NCI-H2171 treated with DMSO at 0.1 percent for 48 hours (cell line): Measurements from ENCODE around the gene GLT1D1.

Experiments used
- DNase-seq: peaks from one replicate; lab custom pipeline; 2025; lab: John Stamatoyannopoulos, UW

The GLT1D1 gene

DNA sequence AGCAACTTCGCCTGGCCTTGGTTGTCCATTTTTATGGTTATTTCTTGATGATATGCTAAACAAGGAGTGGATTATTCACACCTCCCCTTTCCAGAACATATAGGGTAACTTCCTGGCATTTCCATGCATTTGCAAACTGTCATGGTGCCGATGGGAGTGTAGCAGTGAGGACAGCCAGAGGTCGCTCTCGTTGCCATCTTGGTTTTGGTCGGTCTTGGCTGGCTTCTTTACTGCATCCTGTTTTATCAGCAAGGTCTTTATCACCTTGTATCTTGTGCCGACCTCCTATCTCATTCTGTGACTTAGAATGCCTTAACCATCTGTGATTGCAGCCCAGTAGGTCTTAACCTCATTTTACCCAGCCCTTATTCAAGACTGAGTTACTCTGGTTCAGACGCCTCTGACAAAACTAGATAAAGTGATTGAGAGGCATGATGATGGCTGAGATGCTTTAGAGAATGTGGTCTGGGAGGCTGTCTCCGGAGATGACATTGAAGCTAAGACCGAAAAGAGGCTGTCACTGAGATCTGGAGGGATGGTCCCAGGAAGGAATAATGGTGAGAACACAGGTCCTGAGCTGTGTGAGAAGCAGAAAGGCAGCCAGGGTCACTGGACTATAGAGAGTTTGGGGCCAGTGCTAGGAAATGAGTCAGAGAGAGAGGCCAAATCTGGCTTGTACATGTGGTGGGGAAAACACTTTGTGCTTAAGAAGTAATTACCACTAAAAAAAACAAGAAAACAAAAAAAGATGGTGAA is 2.9 kb downstream of the GLT1D1 start:
- DNase-seq: no peak

GRCh38 chr12:128856791-128857078 is 3.5 kb downstream of the GLT1D1 start:
- no peak for DNase-seq

DNA sequence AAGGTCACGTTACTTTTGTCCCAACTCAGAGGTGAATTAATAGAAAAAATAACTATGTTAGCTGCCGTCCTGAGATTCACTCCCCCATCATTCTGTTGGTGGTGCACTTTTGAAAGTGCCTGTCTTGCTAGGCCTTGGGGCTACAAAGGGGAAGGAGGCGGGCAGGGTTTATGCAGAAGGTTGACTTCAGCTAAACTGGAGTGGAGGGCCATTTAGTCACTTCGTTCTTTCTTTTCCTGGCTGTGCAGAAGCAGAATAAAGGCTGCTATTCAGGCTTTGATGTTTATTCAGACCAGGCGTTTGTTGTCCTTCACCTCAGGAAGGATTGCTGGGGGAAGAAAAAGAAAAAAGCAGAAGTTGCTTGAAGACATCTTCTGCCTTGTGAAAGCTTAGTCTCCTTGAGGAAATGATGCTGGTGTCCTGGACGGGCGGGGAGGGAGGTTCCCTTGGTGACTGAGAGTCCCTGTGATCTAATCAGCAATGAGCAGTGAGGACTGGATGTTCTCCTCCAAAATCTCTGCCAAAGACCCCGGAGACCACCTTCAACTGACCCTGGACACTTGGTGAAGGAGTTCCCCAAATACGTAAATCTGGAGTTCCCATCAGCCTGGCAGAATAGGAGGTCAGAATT is 4.0 kb downstream of the GLT1D1 start:
- no peak for DNase-seq

- no peak for DNase-seq
Measured at GRCh38 chr12:128859311-128859710, 6.0 kb downstream of the GLT1D1 start.

DNA sequence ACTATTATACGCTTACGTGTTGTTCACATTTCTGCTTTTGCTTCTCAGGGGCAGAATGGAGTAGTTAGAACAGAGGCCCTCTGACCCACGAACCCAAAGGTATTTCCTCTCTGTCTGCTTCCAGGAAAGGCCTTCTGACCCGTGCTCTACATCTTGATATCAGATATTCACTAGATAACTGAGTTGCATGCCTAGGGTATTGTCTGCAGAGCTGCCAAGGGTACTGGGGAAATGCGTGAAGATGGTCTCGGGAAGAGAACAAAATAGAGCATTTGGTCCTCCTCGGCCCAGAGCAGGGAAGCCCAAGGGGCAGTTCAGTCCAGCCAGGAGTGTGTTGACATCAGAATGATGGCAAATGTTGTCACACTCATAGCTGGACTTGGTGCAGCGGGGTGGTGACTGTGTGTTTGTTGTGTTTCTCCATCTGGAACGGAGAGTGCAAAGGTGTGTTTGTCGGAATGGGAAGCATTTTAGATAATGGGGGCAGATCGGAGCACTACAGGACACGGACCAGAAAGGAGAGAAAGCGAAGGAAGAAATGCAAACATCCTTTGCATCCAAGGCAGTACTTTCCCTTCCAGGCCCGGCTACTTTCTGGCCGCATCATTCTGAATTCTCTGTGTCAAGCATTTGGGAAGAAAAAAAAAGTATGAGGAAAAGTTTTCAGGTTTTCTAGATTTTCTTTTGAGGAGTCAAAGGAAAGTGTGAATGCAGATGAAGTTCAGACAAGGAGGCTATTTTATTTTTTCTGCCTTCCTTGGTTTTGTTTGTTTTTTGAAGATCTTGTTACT is 8.1 kb downstream of the GLT1D1 start:
- DNase-seq: no peak

DNA sequence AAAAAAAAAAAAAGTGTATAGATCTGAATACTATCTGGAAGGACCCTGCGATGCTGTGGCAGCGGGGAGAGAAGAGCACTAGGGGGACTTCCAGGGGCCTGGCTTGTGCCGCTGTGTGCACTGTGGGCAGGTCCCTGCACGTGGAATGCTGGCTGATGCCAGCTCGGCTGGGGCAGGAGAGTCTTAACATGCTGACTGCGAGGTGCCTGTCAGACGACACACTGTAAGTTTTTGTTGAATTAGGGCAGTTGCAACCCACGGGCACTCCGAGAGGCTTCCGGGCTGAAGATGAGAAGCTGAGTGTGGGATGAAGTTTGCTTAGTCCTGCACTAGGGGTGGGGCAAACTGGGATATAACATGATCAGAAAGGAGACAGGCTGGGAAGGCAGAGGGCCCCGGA is 10.7 kb downstream of the GLT1D1 start:
- DNase-seq: no peak

DNA sequence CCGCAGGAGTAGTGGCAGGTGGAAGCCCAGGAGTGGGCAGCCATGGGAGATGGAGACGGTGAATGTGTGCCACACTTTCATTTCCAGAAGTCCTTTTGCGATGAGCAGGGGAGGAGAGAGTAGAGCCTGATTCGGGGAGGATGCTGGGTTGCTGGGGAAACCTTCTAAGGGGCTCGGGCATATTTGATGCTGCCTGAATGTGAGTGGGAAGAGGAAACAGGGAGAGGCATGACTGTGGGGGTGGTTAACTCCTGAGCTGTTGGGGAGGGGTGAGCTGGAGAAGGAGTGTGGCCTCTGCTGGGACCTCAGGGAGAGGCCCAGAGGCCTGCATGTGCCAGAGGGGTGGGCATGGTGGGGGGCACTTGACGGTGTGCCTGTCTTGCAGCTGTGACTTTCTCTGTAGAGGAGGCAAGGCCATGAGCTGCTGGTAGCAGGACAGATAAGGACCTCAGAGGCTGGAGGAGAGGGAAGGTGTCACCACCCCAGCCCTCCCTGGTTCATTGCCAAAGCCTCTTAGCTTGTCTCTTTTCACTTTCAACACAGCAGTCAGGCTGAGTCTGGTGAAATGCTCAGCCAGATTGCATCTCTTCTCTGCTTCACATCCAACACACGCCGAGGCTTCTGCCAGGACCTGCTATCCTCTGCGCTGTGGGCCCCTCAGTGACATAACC is 11.4 kb downstream of the GLT1D1 start:
- no peak for DNase-seq

DNA sequence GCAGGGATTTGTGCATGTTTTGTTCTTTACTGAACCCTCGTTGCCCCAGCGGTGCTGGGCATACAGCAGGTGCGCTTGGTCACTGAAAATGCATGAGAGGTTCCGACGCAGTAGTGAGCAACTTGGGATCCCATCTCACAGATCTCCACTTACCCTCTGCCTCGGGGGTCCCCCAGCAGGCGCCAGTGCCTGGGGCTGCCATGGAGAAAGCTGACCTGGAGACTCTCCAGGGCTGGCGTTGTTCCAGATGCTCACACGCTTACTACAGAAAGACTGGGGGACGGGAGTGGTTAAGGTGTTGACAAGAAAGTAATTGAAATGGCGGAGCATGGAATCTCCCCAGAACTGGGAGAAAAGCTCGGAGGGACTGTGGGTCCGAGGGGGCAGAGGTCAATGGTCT is 14.2 kb downstream of the GLT1D1 start:
- no peak for DNase-seq

- DNase-seq: no peak
Measured at GRCh38 chr12:128871516-128871892, 18.2 kb downstream of the GLT1D1 start.

- no peak for DNase-seq
Measured at GRCh38 chr12:128872303-128872702, 19.0 kb downstream of the GLT1D1 start.

- no peak for DNase-seq
Measured at GRCh38 chr12:128876559-128876958, 23.3 kb downstream of the GLT1D1 start.

- no peak for DNase-seq
Measured at GRCh38 chr12:128879898-128880764, 26.9 kb downstream of the GLT1D1 start.

- DNase-seq: no peak
Measured at GRCh38 chr12:128891856-128892255, 38.6 kb downstream of the GLT1D1 start.

DNA sequence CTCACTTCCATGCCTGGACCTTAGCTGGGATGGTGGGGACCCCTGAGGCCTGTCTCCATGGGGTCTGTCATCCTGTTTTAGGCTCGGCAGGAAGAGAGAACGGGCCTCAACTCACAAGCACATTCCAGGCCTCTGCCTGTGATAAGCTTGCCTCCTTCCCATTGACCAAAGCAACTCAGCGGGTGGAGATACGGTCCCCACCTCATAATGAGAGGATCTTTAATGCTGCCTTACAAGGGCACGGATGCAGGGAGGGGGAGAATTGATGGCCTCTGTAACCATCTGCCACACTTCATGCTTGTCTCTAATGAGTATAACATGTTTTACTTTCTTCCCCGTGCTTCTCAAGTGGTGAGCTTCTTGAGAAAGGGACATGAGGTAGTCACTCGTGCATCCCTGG is 50.0 kb downstream of the GLT1D1 start:
- DNase-seq: no peak

- DNase-seq: no peak
Measured at GRCh38 chr12:128905003-128905544, 51.8 kb downstream of the GLT1D1 start.

DNA sequence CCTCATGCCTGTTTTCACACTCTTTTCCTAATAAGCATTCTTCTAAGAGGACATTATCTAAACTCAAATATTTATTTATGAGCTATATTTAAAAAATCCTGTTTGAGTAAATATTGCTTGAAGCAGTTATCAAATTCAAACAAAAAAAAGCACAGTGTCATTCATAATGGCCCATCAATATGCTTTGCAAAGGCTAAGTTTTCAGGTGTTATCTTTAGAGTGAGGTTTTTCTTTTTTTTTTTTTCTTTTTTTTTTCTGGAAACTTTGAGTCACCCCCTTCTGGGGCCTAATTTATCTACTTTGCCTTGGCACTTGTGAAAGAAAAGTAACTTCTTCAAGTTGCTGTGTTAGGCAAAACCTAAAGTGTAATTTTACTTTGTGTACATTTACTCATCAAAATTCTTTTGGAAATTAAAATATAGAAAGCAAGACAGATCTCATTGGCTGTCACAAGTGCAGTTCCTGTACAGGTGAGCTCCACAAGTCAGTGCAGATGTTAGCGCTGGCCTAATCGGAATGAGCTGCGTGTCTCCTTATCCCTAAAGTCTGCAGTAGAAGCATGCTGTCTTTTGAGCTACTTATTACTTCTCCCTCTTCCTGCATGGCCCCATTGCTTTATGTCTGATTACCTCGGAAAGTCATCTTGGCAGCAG is 53.3 kb downstream of the GLT1D1 start:
- DNase-seq: no peak

- DNase-seq: no peak
Measured at GRCh38 chr12:128908254-128908653, 55.0 kb downstream of the GLT1D1 start.

DNA sequence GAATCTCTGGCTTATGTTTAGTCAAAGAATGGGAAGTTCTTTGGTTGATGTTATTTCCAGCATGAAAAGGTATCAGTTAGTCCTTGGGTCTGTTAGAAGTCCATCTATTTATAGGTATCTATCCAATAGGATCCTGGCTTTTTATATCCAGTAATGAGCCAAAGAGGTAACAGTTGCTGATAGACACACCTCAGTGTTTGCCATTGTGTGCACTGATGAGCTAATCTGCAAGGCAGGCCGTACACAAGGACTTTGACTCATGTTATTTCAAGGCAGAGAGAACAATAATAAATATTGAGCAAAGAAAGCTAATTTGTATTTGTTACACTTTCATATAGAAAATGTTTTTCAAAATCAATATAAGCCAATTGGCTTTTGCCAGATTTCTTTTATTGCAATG is 56.4 kb downstream of the GLT1D1 start:
- DNase-seq: no peak

- no peak for DNase-seq
Measured at GRCh38 chr12:128910629-128911028, 57.4 kb downstream of the GLT1D1 start.

- no peak for DNase-seq
Measured at GRCh38 chr12:128911861-128912260, 58.6 kb downstream of the GLT1D1 start.
